DOHH2 (cell line): ENCODE results near the gene DIDO1.

Experiments used
- CTCF ChIP-seq: fragments of 200-600 bp; sonication (generic); IDR thresholded peaks from one replicate; pipeline ENCODE4 v1.5.1; 2014; ENCODE audit warnings: antibody characterized with exemption, mild to moderate bottlenecking, low read depth, low read length; ENCODE audit not compliant: poor library complexity, severe bottlenecking
- EZH2phosphoT487 ChIP-seq: fragments of 200-600 bp; sonication (generic); IDR thresholded peaks from 2 replicates; pipeline ENCODE4 v1.6.1; 2017; ENCODE audit warnings: borderline replicate concordance, mild to moderate bottlenecking, antibody characterized with exemption, low read length, moderate library complexity, mixed read lengths

DNA sequence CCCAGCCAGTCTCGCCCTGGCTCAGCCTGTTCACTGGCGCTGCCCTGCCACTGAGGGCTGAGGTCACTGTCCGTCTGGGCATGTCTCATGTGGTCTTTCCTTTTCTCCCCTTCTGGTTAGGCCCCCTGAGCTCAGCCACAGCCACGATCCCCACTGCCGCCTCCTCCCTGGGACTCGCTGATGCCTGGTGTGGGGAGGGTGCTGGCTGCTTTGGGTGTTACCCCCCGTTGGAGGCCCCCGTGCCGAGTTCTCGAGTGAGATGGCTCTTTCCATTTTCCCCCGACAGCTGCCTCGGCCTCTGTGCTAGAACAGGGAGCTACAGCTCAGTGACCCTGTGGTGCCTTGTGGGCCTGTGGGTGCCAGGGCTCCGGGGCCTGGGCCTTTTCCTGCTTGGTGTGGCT is 49.8 kb downstream of the DIDO1 start:
- TF ChIP-seq CTCF = no peak
- no peak for TF ChIP-seq EZH2phosphoT487
